Measurements from ENCODE around the gene GNAO1.
"Not testable (repeated sequence)": the region's sequence is repeated elsewhere in the genome, so short reads cannot be mapped to it uniquely, and the experiment has no call there.

Gene GNAO1

DNA sequence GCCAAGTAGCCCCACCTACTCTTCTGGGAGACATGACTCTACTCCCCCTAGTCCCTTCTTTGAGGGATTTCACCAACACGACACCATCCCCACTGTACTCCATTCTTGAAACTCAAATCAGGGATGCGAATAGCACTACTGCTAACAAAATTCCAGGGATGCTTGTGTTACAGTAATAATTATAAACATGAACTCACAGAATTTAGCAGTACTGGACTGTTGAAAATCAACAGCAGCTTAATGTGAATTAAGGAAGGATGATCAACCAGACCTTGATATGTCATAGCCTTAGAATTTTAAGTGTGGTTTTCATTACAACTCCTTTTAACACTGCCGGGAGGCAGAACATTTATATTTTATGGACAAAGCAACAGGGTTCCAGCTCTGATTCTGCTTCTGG, 196.1 kb downstream of the GNAO1 start:
- DNase-seq (ENCODE audit: low spot score): no peak
- in situ Hi-C loops (cut with MboI; ENCODE audit: low sequenced_read_pairs, unreplicated experiment): no loop called here
- TF ChIP-seq, protein P1, sequence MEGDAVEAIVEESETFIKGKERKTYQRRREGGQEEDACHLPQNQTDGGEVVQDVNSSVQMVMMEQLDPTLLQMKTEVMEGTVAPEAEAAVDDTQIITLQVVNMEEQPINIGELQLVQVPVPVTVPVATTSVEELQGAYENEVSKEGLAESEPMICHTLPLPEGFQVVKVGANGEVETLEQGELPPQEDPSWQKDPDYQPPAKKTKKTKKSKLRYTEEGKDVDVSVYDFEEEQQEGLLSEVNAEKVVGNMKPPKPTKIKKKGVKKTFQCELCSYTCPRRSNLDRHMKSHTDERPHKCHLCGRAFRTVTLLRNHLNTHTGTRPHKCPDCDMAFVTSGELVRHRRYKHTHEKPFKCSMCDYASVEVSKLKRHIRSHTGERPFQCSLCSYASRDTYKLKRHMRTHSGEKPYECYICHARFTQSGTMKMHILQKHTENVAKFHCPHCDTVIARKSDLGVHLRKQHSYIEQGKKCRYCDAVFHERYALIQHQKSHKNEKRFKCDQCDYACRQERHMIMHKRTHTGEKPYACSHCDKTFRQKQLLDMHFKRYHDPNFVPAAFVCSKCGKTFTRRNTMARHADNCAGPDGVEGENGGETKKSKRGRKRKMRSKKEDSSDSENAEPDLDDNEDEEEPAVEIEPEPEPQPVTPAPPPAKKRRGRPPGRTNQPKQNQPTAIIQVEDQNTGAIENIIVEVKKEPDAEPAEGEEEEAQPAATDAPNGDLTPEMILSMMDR (IDR thresholded peaks at IDR 0.05; ENCODE audit: borderline replicate concordance, control extremely low read depth, extremely low read depth, insufficient read depth, missing control alignments): no peak

DNA sequence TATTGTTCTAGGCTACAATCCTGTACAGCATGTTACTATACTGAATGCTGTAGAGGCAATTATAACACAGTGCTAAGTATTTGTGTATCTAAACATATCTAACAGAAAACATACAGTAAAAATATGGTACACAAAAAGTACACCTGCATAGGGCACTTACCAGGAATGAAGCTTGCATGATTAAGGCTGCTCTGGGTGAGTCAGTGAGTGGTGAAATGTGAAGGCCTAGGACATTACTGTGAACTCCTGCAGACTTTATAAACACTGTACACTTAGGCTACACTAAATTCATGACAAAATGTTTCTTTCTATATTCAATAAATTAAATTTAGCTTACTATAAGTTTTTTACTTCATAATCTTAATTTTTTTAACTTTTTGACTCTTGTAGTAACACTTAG, 196.9 kb downstream of the GNAO1 start:
- no peak for DNase-seq (ENCODE audit: low spot score)
- in situ Hi-C loops (cut with MboI; ENCODE audit: low sequenced_read_pairs, unreplicated experiment): no loop called here
- TF ChIP-seq, protein P1 (IDR thresholded peaks at IDR 0.05; ENCODE audit: borderline replicate concordance, control extremely low read depth, extremely low read depth, insufficient read depth, missing control alignments): no peak

DNA sequence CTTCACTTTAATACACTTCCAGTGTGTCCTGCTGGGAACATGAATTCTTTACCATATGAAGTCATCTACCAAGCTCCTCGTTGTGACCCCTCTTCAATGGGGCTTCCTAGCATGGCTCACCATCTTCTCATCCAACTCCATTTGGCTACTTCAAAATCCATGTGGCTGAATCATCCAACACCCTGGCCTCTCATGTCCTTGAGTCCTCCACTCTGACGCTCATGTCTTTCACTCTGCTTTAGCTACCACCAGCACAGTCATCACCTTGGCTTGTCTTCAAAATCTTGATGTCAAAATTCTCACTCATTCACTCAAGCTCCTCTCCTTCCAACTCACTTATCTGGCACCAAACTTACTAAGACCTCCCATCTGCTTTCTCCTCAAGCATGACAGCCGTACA, 198.3 kb downstream of the GNAO1 start:
- no peak for DNase-seq (ENCODE audit: low spot score)
- in situ Hi-C loops (cut with MboI; ENCODE audit: low sequenced_read_pairs, unreplicated experiment): no loop called here
- TF ChIP-seq, protein P1 (IDR thresholded peaks at IDR 0.05; ENCODE audit: borderline replicate concordance, control extremely low read depth, extremely low read depth, insufficient read depth, missing control alignments): no peak

DNA sequence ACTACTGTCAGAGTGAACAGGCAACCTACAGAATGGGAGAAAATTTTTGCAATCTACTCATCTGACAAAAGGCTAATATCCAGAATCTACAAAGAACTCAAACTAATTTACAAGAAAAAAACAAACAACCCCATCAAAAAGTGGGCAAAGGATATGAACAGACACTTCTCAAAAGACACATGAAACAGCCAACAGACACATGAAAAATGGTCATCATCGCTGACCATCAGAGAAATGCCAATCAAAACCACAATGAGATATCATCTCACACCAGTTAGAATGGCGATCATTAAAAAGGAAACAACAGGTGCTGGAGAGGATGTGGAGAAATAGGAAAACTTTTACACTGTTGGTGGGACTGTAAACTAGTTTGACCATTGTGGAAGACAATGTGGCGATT, 205.4 kb downstream of the GNAO1 start:
- in situ Hi-C loops (cut with MboI; ENCODE audit: low sequenced_read_pairs, unreplicated experiment); DNase-seq (ENCODE audit: low spot score): not testable (repeated sequence)

DNA sequence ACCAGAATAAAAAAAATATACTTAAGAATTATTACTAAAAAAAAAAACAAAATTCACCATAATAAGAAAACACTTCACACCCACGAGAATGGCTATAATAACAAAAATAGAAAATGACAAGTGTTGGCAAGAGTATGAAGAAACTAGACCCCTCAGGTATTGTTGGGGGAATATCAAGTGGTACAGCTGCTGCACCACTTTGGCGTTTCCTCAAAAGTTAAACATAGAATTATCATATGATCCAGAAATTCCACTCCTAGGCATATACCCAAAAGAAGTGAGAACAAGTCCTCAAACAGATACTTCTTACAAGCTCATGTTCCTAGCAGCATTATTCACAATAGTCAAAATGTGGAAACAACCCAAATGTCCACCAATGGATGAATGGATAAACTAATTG, 207.8 kb downstream of the GNAO1 start:
- in situ Hi-C loops (cut with MboI; ENCODE audit: low sequenced_read_pairs, unreplicated experiment): no loop called here
- TF ChIP-seq, protein P1 (IDR thresholded peaks at IDR 0.05; ENCODE audit: borderline replicate concordance, control extremely low read depth, extremely low read depth, insufficient read depth, missing control alignments): no peak
- DNase-seq (ENCODE audit: low spot score): no peak

DNA sequence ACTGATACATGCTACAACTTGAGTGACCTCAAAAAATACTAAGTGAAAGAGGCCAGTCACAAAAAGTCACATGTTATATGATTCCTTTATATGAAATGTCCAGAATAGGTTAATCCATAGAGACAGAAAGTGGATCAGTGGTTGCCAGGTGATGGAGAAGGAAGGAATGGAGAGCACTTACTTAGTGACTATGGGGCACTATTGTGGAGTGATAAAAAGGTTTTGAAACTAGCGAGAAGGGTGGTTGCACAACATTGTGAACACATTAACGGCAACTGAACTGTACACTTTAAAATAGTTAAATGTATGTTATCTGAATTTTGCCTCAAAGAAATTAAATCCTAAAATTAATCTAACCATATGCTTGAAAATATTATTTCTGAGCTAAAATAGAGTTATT, 208.2 kb downstream of the GNAO1 start:
- TF ChIP-seq, protein P1 (IDR thresholded peaks at IDR 0.05; ENCODE audit: borderline replicate concordance, control extremely low read depth, extremely low read depth, insufficient read depth, missing control alignments): no peak
- in situ Hi-C loops (cut with MboI; ENCODE audit: low sequenced_read_pairs, unreplicated experiment): no loop called here

DNA sequence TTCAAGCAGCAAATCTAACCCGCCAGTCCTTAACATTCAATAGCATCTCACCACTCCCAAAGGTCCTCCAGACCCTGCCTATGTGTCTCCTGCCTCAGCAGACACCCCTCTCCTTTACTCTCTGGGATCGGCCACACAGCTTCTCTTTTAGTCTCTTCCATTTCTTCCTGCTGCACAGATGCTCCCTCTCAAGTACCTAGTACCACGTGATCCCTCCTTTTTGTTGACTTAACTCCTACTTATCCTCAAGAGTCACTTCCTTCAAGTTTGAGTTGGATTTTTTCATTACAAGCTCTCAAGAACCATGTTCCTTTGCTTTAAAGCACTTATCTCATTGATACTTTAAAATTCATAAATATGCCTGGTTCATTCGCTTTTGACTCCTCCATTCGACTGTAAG, 209.2 kb downstream of the GNAO1 start:
- in situ Hi-C loops (cut with MboI; ENCODE audit: low sequenced_read_pairs, unreplicated experiment): no loop called here
- no peak for DNase-seq (ENCODE audit: low spot score)
- TF ChIP-seq, protein P1 (IDR thresholded peaks at IDR 0.05; ENCODE audit: borderline replicate concordance, control extremely low read depth, extremely low read depth, insufficient read depth, missing control alignments): no peak

More for the DNA sequence above, 208.2 kb downstream of the GNAO1 start:
- DNase-seq (ENCODE audit: low spot score): no peak

All from GM13976 (cell line).